Caco-2 (cell line): ENCODE measurements around the gene GABRG3. TPM values are rescaled to one million over a fixed set of nuclear protein-coding genes. Genes with fewer than 3 reads are reported as not detected.

ENCODE experiments used
- BruUV-seq: library from RNA; stranded (reverse); fragments of 400-500 nt; replicated peaks from 2 replicates; lab custom pipeline; 2021; lab: Mats Ljungman, UMichigan
- CTCF ChIA-PET: fragments of 300-600 bp; sonication (Branson Sonifier 250); formaldehyde crosslinking; loops from one replicate; lab custom pipeline; 2022; ENCODE audit warnings: antibody characterized with exemption; lab: Charles Lee
- POLR2A ChIA-PET: fragments of 300-600 bp; sonication (Branson Sonifier 250); formaldehyde crosslinking; loops from one replicate; lab custom pipeline; 2022; ENCODE audit warnings: antibody characterized with exemption; lab: Charles Lee
- DNase-seq, 2 experiments: peaks; one replicate each; pipeline versions ENCODE4 v3.0.0 to v3.0.0-alpha.2; 2020 to 2022
- H3K27me3 ChIP-seq: replicated peaks from 2 replicates; pipeline ENCODE4 v1.6.0; 2011; ENCODE audit warnings: low read length; ENCODE audit not compliant: control insufficient read depth, insufficient read depth
- H3K36me3 ChIP-seq: 2 replicates; pipeline ENCODE4 v1.5.1; 2011; ENCODE audit warnings: low read length; ENCODE audit not compliant: control insufficient read depth, insufficient read depth
- H3K4me1 ChIP-seq: fragments of 250-450 bp; sonication (Bioruptor Pico); 2 replicates; pipeline ENCODE4 v1.5.1; 2020; ENCODE audit warnings: mild to moderate bottlenecking
- H3K4me3 ChIP-seq: 2 replicates; pipeline ENCODE4 v1.5.1; 2011; ENCODE audit warnings: low read depth, mild to moderate bottlenecking, control low read depth, low read length
- H3K9me3 ChIP-seq: fragments of 250-450 bp; sonication (Bioruptor Pico); 2 replicates; pipeline ENCODE4 v1.5.1; 2020; ENCODE audit warnings: mild to moderate bottlenecking, moderate library complexity
- H3K27ac Mint-ChIP-seq: one replicate; pipeline ENCODE4 v1.8.0; 2022; ENCODE audit warnings: mixed read lengths; ENCODE audit not compliant: unreplicated experiment
- H3K27me3 Mint-ChIP-seq: one replicate; pipeline ENCODE4 v1.8.0; 2022; ENCODE audit warnings: mixed read lengths; ENCODE audit not compliant: insufficient read depth, unreplicated experiment
- H3K36me3 Mint-ChIP-seq: one replicate; pipeline ENCODE4 v1.8.0; 2022; ENCODE audit warnings: mild to moderate bottlenecking, mixed read lengths; ENCODE audit not compliant: insufficient read depth, unreplicated experiment
- H3K4me1 Mint-ChIP-seq: one replicate; pipeline ENCODE4 v1.8.0; 2022; ENCODE audit warnings: low read depth, mixed read lengths; ENCODE audit not compliant: unreplicated experiment
- H3K4me3 Mint-ChIP-seq: one replicate; pipeline ENCODE4 v1.8.0; 2022; ENCODE audit warnings: mild to moderate bottlenecking, moderate library complexity, mixed read lengths; ENCODE audit not compliant: unreplicated experiment
- H3K9me3 Mint-ChIP-seq: one replicate; pipeline ENCODE4 v1.8.0; 2022; ENCODE audit warnings: mixed read lengths; ENCODE audit not compliant: unreplicated experiment
- CTCF ChIP-seq, 2 experiments: fragments of 200-600 bp in 1 of 2; IDR thresholded peaks; 1 replicate in 1 of 2; 2 replicates in 1 of 2; pipeline versions ENCODE4 v1.5.1 to v1.8.0; 2011 to 2022; ENCODE audit warnings: antibody characterized with exemption in 1 of 2, control low read depth in 1 of 2, inconsistent platforms in 1 of 2, low read depth in 1 of 2, low read length in 1 of 2, mild to moderate bottlenecking in 1 of 2, moderate library complexity in 1 of 2; ENCODE audit not compliant: insufficient read depth in 1 of 2, severe bottlenecking in 1 of 2, unreplicated experiment in 1 of 2
- intact Hi-C: fragments of 100-400 bp; cut with micrococcal nuclease; formaldehyde crosslinking; loops from one replicate; pipeline ENCODE4 v1.10.0; 2022; ENCODE audit not compliant: unreplicated experiment
- total RNA-seq: library from RNA; stranded (reverse); gene quantifications from 2 replicates; pipeline ENCODE4 v1.2.3, GENCODE V29; 2022

The GABRG3 gene
- total RNA-seq, 1 experiment from 2014 or later, result not detected

DNA sequence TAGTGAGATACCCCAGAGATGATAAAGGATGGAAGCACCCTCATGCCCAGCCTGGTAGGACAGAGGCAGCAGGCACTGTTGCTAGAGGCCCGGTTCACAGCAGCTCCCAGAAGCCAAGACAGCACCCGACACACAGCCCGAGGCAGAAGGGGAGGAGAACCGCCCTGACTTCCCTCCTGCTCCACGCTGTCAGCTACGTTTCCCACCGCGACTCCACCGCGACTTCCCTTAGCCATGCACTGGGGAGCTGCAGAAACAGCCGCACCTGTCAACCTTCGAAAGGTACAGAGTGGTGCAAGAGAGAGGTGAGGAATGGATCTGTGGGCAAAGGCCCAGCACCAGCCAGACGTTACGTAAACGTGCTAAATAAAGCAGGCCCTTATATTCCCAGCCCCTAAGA lies 529.2 kb downstream of the GABRG3 start:
- H3K4me1 Mint-ChIP-seq, result no peaks in the 10 kb centered on the region
- H3K4me3 Mint-ChIP-seq, result no peak overlapping the region
- Histone ChIP-seq H3K36me3 (no peaks in the 10 kb centered on the region), H3K9me3 (no peaks in the 10 kb centered on the region), H3K4me3 (no peak overlapping the region), H3K27me3 (no peaks in the 10 kb centered on the region), H3K4me1 (no peaks in the 10 kb centered on the region)
- CTCF ChIA-PET, result no interaction called here
- TF ChIP-seq CTCF (IDR thresholded peaks at IDR 0.05; ENCODE audit: insufficient read depth in 1 of 2, low read depth in 1 of 2, low read length in 1 of 2, severe bottlenecking in 1 of 2, unreplicated experiment in 1 of 2), result no peak
- POLR2A ChIA-PET, result no interaction called here
- BruUV-seq, result no TSS peak
- intact Hi-C loops, result no loop called here
- no peak for DNase-seq
- H3K27ac Mint-ChIP-seq, result no peak overlapping the region
- peaks cover 4% of the 10 kb centered on the region for H3K27me3 Mint-ChIP-seq
- H3K36me3 Mint-ChIP-seq, result no peaks in the 10 kb centered on the region
- H3K9me3 Mint-ChIP-seq, result no peaks in the 10 kb centered on the region

- intact Hi-C loops, result no loop called here
Observed at GRCh38 chr15:27506752-27507151, 535.8 kb downstream of the GABRG3 start.

GRCh38 chr15:27509014-27509413 lies 538.0 kb downstream of the GABRG3 start:
- no peaks in the 10 kb centered on the region for H3K36me3 ChIP-seq
- TF ChIP-seq CTCF (IDR thresholded peaks at IDR 0.05; ENCODE audit: insufficient read depth in 1 of 2, low read depth in 1 of 2, low read length in 1 of 2, severe bottlenecking in 1 of 2, unreplicated experiment in 1 of 2), result no peak
- peaks cover 56% of the 10 kb centered on the region for H3K9me3 Mint-ChIP-seq
- no peaks in the 10 kb centered on the region for H3K27me3 Mint-ChIP-seq
- no peak overlapping the region for H3K4me3 ChIP-seq
- H3K4me3 Mint-ChIP-seq, result no peak overlapping the region
- no TSS peak for BruUV-seq
- H3K4me1 ChIP-seq, result no peaks in the 10 kb centered on the region
- H3K36me3 Mint-ChIP-seq, result no peaks in the 10 kb centered on the region
- DNase-seq, result no peak
- ChIA-PET CTCF (no interaction called here), POLR2A (no interaction called here)
- H3K27me3 ChIP-seq, result no peaks in the 10 kb centered on the region
- peaks cover 24% of the 10 kb centered on the region for H3K9me3 ChIP-seq
- H3K27ac Mint-ChIP-seq, result no peak overlapping the region
- H3K4me1 Mint-ChIP-seq, result no peaks in the 10 kb centered on the region
- intact Hi-C loops, result no loop called here

More at GRCh38 chr15:27506752-27507151, 535.8 kb downstream of the GABRG3 start:
- Mint-ChIP-seq H3K36me3 (no peaks in the 10 kb centered on the region), H3K4me3 (no peak overlapping the region), H3K4me1 (no peaks in the 10 kb centered on the region), H3K27ac (no peak overlapping the region), H3K27me3 (no peaks in the 10 kb centered on the region), H3K9me3 (peaks cover 37% of the 10 kb centered on the region)
- CTCF ChIA-PET, result no interaction called here
- Histone ChIP-seq H3K9me3 (peaks cover 24% of the 10 kb centered on the region), H3K4me3 (no peak overlapping the region), H3K27me3 (no peaks in the 10 kb centered on the region), H3K4me1 (no peaks in the 10 kb centered on the region), H3K36me3 (no peaks in the 10 kb centered on the region)
- POLR2A ChIA-PET, result no interaction called here
- BruUV-seq, result no TSS peak
- no peak for TF ChIP-seq CTCF (IDR thresholded peaks at IDR 0.05; ENCODE audit: insufficient read depth in 1 of 2, low read depth in 1 of 2, low read length in 1 of 2, severe bottlenecking in 1 of 2, unreplicated experiment in 1 of 2)
- DNase-seq, result no peak
